ENCODE measurements around the gene TACC2. TPM values are rescaled to one million over a fixed set of nuclear protein-coding genes. Genes with fewer than 3 reads are reported as not detected.

TACC2 gene
- total and polyA plus RNA-seq, 2 donors (not counting 3 experiments of a cell fraction or from before 2014, with no cell fraction given): 14.4 to 46.2 TPM

DNA sequence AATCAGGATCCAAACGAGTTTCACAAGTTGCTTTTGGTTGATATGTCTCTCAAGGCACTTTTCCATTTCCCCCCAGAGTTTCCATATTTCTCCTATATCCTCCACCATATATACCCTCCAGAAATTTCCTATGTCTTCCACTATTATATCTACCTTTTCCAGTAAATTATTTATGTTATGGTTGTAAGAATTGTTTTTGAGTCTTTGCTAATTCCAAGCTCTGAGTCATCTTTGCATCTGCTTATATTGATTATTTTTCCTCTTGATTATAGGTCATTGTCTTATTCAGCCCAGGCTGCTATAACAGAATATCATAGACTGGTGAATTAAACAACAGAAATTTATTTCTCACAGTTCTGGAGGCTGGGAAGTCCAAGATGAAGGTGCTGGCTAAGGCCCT is 12.7 kb downstream of the TACC2 start:
- no peak for TF ChIP-seq MYC (IDR thresholded peaks at IDR 0.05; ENCODE audit: low read depth, low read length)
- no peak for TF ChIP-seq CTCF (IDR thresholded peaks at IDR 0.05; ENCODE audit: extremely low read depth in 1 of 2, insufficient read depth in 1 of 2, low read depth in 1 of 2, low read length in 2 of 2)
- dilution Hi-C loops (cut with MboI; ENCODE audit: extremely low pct_ligation_motif_present, low sequenced_read_pairs): no loop called here
- no peaks in the 10 kb centered on the region for H3K4me1 ChIP-seq (ENCODE audit: control insufficient read depth, extremely low read depth, insufficient read depth, low read length)
- H3K9ac ChIP-seq (replicated peaks; ENCODE audit: extremely low read depth, insufficient read depth, low read length): no peak overlapping the region
- ChIA-PET CTCF (no interaction called here), POLR2A (no interaction called here)
- FAIRE-seq (no peak), DNase-seq (ENCODE audit: low read depth, low spot score) (no peak)
- H3K9me3 ChIP-seq (replicated peaks; ENCODE audit: control insufficient read depth, insufficient read depth, low read length): no peaks in the 10 kb centered on the region
- H3K4me2 ChIP-seq (ENCODE audit: insufficient read depth, low read length): no peak overlapping the region
- no peaks in the 10 kb centered on the region for H3K9me1 ChIP-seq (replicated peaks; ENCODE audit: control insufficient read depth, extremely low read depth, insufficient read depth, low read length)
- no peak overlapping the region for H2AFZ ChIP-seq (ENCODE audit: low read depth, low read length)
- no peaks in the 10 kb centered on the region for H4K20me1 ChIP-seq (replicated peaks; ENCODE audit: control insufficient read depth, extremely low read depth, insufficient read depth, low read length)
- no peak overlapping the region for H3K27ac ChIP-seq (ENCODE audit: insufficient read depth, low read depth, low read length)
- no peaks in the 10 kb centered on the region for H3K27me3 ChIP-seq (ENCODE audit: control insufficient read depth in 2 of 2, insufficient read depth in 2 of 2, low read length in 2 of 2)
- no TSS peak for BruUV-seq (replicated peaks)
- H3K4me3 ChIP-seq (replicated peaks in 1 of 3; ENCODE audit: insufficient read depth in 1 of 3, low read depth in 1 of 3, low read length in 3 of 3): no peak overlapping the region
- intact Hi-C loops (cut with micrococcal nuclease): no loop called here
- H3K36me3 ChIP-seq (ENCODE audit: control insufficient read depth in 2 of 2, extremely low read depth in 1 of 2, insufficient read depth in 2 of 2, low read length in 2 of 2): no peaks in the 10 kb centered on the region
- no peaks in the 10 kb centered on the region for H3K79me2 ChIP-seq (ENCODE audit: control insufficient read depth, insufficient read depth, low read length)

- Histone ChIP-seq H4K20me1 (replicated peaks; ENCODE audit: control insufficient read depth, extremely low read depth, insufficient read depth, low read length) (no peaks in the 10 kb centered on the region), H3K27ac (ENCODE audit: insufficient read depth, low read depth, low read length) (no peak overlapping the region), H3K4me1 (ENCODE audit: control insufficient read depth, extremely low read depth, insufficient read depth, low read length) (no peaks in the 10 kb centered on the region), H3K27me3 (ENCODE audit: control insufficient read depth in 2 of 2, insufficient read depth in 2 of 2, low read length in 2 of 2) (no peaks in the 10 kb centered on the region), H3K9ac (replicated peaks; ENCODE audit: extremely low read depth, insufficient read depth, low read length) (no peak overlapping the region), H2AFZ (ENCODE audit: low read depth, low read length) (no peak overlapping the region), H3K4me3 (replicated peaks in 1 of 3; ENCODE audit: insufficient read depth in 1 of 3, low read depth in 1 of 3, low read length in 3 of 3) (no peak overlapping the region), H3K36me3 (ENCODE audit: control insufficient read depth in 2 of 2, extremely low read depth in 1 of 2, insufficient read depth in 2 of 2, low read length in 2 of 2) (no peaks in the 10 kb centered on the region), H3K4me2 (ENCODE audit: insufficient read depth, low read length) (no peak overlapping the region), H3K79me2 (ENCODE audit: control insufficient read depth, insufficient read depth, low read length) (no peaks in the 10 kb centered on the region), H3K9me1 (replicated peaks; ENCODE audit: control insufficient read depth, extremely low read depth, insufficient read depth, low read length) (no peaks in the 10 kb centered on the region), H3K9me3 (replicated peaks; ENCODE audit: control insufficient read depth, insufficient read depth, low read length) (no peaks in the 10 kb centered on the region)
- ChIA-PET POLR2A (no interaction called here), CTCF (no interaction called here)
- intact Hi-C loops (cut with micrococcal nuclease) (no loop called here), dilution Hi-C loops (cut with MboI; ENCODE audit: extremely low pct_ligation_motif_present, low sequenced_read_pairs) (no loop called here)
- FAIRE-seq (no peak), DNase-seq (ENCODE audit: low read depth, low spot score) (no peak)
- no TSS peak for BruUV-seq (replicated peaks)
- TF ChIP-seq EZH2 (IDR thresholded peaks at IDR 0.05; ENCODE audit: borderline replicate concordance, low read depth, low read length, severe bottlenecking) (no peak), CTCF (IDR thresholded peaks at IDR 0.05; ENCODE audit: extremely low read depth in 1 of 2, insufficient read depth in 1 of 2, low read depth in 1 of 2, low read length in 2 of 2) (no peak), POLR2AphosphoS5 (IDR thresholded peaks at IDR 0.05; ENCODE audit: insufficient read depth, low read depth, low read length) (no peak), GATA2 (IDR thresholded peaks at IDR 0.05; ENCODE audit: insufficient read depth, insufficient read length, low read depth, low read length) (no peak), FOS (IDR thresholded peaks at IDR 0.05; ENCODE audit: borderline replicate concordance, insufficient read depth, low read length) (no peak), JUN (IDR thresholded peaks at IDR 0.05; ENCODE audit: borderline replicate concordance, insufficient read depth, insufficient read length, low read depth) (no peak), POLR2A (IDR thresholded peaks at IDR 0.05; ENCODE audit: low read depth, low read length) (no peak), MYC (IDR thresholded peaks at IDR 0.05; ENCODE audit: low read depth, low read length) (no peak)
- TF ChIP-seq, protein P1, sequence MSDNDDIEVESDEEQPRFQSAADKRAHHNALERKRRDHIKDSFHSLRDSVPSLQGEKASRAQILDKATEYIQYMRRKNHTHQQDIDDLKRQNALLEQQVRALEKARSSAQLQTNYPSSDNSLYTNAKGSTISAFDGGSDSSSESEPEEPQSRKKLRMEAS (IDR thresholded peaks at IDR 0.05; ENCODE audit: insufficient read depth, insufficient read length): no peak
Measured at GRCh38 chr10:122007415-122007814, 18.5 kb downstream of the TACC2 start.
